NCI-H526 (cell line): ENCODE results near the gene SPI1.

ENCODE experiments used
- DNase-seq, 2 experiments: peaks; one replicate each; lab custom pipeline; 2025; lab: John Stamatoyannopoulos, UW

Gene SPI1

GRCh38 chr11:47388697-47389576 is 10.6 kb upstream of the SPI1 start:
- no peak for DNase-seq

- no peak for DNase-seq
Observed at GRCh38 chr11:47387944-47388696, 9.8 kb upstream of the SPI1 start.

- DNase-seq, result no peak
Observed at GRCh38 chr11:47384498-47384897, 6.2 kb upstream of the SPI1 start.

- no peak for DNase-seq
Observed at GRCh38 chr11:47383071-47383470, 4.7 kb upstream of the SPI1 start.

- DNase-seq, result no peak
Observed at GRCh38 chr11:47380078-47380477, 1.7 kb upstream of the SPI1 start.

GRCh38 chr11:47379317-47379716 is 970 bp upstream of the SPI1 start:
- no peak for DNase-seq

GRCh38 chr11:47378836-47379170 is 456 bp upstream of the SPI1 start:
- DNase-seq, result no peak

GRCh38 chr11:47377571-47378009 is 757 bp downstream of the SPI1 start:
- no peak for DNase-seq

GRCh38 chr11:47376525-47377371 is 1.6 kb downstream of the SPI1 start:
- no peak for DNase-seq

- no peak for DNase-seq
Observed at GRCh38 chr11:47376107-47376524, 2.2 kb downstream of the SPI1 start.

GRCh38 chr11:47375546-47376085 is 2.7 kb downstream of the SPI1 start:
- DNase-seq, result no peak

- DNase-seq, result no peak
Observed at GRCh38 chr11:47375020-47375419, 3.3 kb downstream of the SPI1 start.

GRCh38 chr11:47374720-47375019 is 3.7 kb downstream of the SPI1 start:
- no peak for DNase-seq

- peak; percentile 63 to 93 for DNase-seq
Observed at GRCh38 chr11:47373876-47374719, 4.2 kb downstream of the SPI1 start.

GRCh38 chr11:47372422-47372821 is 5.9 kb downstream of the SPI1 start:
- no peak for DNase-seq

- DNase-seq, result no peak
Observed at GRCh38 chr11:47369676-47370075, 8.7 kb downstream of the SPI1 start.

GRCh38 chr11:47366020-47366490 is 12.3 kb downstream of the SPI1 start:
- no peak for DNase-seq

- no peak for DNase-seq
Observed at GRCh38 chr11:47361419-47361818, 16.9 kb downstream of the SPI1 start.

GRCh38 chr11:47360341-47360740 is 18.0 kb downstream of the SPI1 start:
- DNase-seq, result no peak

GRCh38 chr11:47359586-47359985 is 18.8 kb downstream of the SPI1 start:
- DNase-seq, result no peak

GRCh38 chr11:47359162-47359561 is 19.2 kb downstream of the SPI1 start:
- DNase-seq, result no peak
